Naive thymus-derived CD4-positive, alpha-beta T cell (primary cell): ENCODE results near the gene GRWD1. TPM values are rescaled to one million over a fixed set of nuclear protein-coding genes. Genes with fewer than 3 reads are reported as not detected.

Experiments
- ATAC-seq: fragments of 150-1000 bp; cut with Tn5 transposase; 2 replicates; pipeline ENCODE4 v1.10.0; 2021; ENCODE audit warnings: mild to moderate bottlenecking, moderate library complexity
- CTCF ChIA-PET: fragments of 350-600 bp; sonication (Branson Sonifier 250); formaldehyde crosslinking; loops from one replicate; lab custom pipeline; 2021; ENCODE audit warnings: antibody characterized with exemption; lab: Charles Lee
- POLR2A ChIA-PET: fragments of 350-600 bp; sonication (Branson Sonifier 250); formaldehyde crosslinking; loops from one replicate; lab custom pipeline; 2021; ENCODE audit warnings: antibody characterized with exemption, inconsistent platforms; lab: Charles Lee
- DNase-seq, 9 donors: peaks; one replicate each; pipeline versions ENCODE4 v3.0.0 to v3.0.0-alpha.2; 2020 to 2022; ENCODE audit warnings: mixed read lengths in 1 of 9
- H3K27ac ChIP-seq: one replicate; pipeline ENCODE4 v1.7.0; 2013; ENCODE audit warnings: mild to moderate bottlenecking, low read depth, low read length, moderate library complexity
- H3K27me3 ChIP-seq, 2 donors: one replicate each; pipeline ENCODE4 v1.7.0; 2013; ENCODE audit warnings: low read length in 2 of 2, mild to moderate bottlenecking in 2 of 2, moderate library complexity in 2 of 2; ENCODE audit not compliant: control insufficient read depth in 2 of 2, insufficient read depth in 2 of 2
- H3K36me3 ChIP-seq, 3 experiments: 1 replicate in 2 of 3; 2 replicates in 1 of 3; pipeline ENCODE4 v1.7.0; 2013; ENCODE audit warnings: low read length in 3 of 3, mild to moderate bottlenecking in 3 of 3, moderate library complexity in 1 of 3; ENCODE audit not compliant: insufficient read depth in 3 of 3, control insufficient read depth in 2 of 3
- H3K4me1 ChIP-seq, 2 donors: one replicate each; pipeline ENCODE4 v1.7.0; 2013; ENCODE audit warnings: low read length in 2 of 2, mild to moderate bottlenecking in 2 of 2, moderate library complexity in 1 of 2; ENCODE audit not compliant: control insufficient read depth in 2 of 2, insufficient read depth in 2 of 2
- H3K4me3 ChIP-seq: 2 replicates; pipeline ENCODE4 v1.7.0; 2013; ENCODE audit warnings: mild to moderate bottlenecking, low read length
- H3K9me3 ChIP-seq, 3 experiments: 1 replicate in 2 of 3; 2 replicates in 1 of 3; pipeline ENCODE4 v1.7.0; 2013; ENCODE audit warnings: low read length in 3 of 3; ENCODE audit not compliant: control insufficient read depth in 2 of 3
- H3K27ac Mint-ChIP-seq, 9 donors: one replicate each; pipeline ENCODE4 v1.8.0; 2020 to 2022; ENCODE audit warnings: mixed read lengths in 9 of 9, mild to moderate bottlenecking in 8 of 9, moderate library complexity in 5 of 9, inconsistent platforms in 2 of 9
- H3K27me3 Mint-ChIP-seq, 5 donors: one replicate each; pipeline ENCODE4 v1.8.0; 2021 to 2022; ENCODE audit warnings: mixed read lengths in 5 of 5, mild to moderate bottlenecking in 1 of 5
- H3K36me3 Mint-ChIP-seq, 5 donors: one replicate each; pipeline ENCODE4 v1.8.0; 2020 to 2022; ENCODE audit warnings: mixed read lengths in 5 of 5, mild to moderate bottlenecking in 3 of 5, inconsistent platforms in 1 of 5
- H3K4me1 Mint-ChIP-seq, 7 donors: one replicate each; pipeline ENCODE4 v1.8.0; 2020 to 2022; ENCODE audit warnings: mixed read lengths in 7 of 7, mild to moderate bottlenecking in 3 of 7, inconsistent platforms in 1 of 7
- H3K4me3 Mint-ChIP-seq, 10 donors: one replicate each; pipeline ENCODE4 v1.8.0; 2020 to 2022; ENCODE audit warnings: mild to moderate bottlenecking in 10 of 10, mixed read lengths in 10 of 10, moderate library complexity in 6 of 10, inconsistent platforms in 2 of 10
- H3K9me3 Mint-ChIP-seq, 11 donors: one replicate each; pipeline ENCODE4 v1.8.0; 2020 to 2022; ENCODE audit warnings: mixed read lengths in 11 of 11, mild to moderate bottlenecking in 4 of 11, inconsistent platforms in 1 of 11, moderate library complexity in 1 of 11
- intact Hi-C, 2 donors: fragments of 100-400 bp; cut with micrococcal nuclease; formaldehyde crosslinking; loops; one replicate each; pipeline ENCODE4 v1.15.1; 2023
- polyA plus RNA-seq, 2 donors: library from polyadenylated mRNA; unstranded; fragments of 300-500 nt; fragmentation: Illumina TruSeq; gene quantifications; one replicate each; pipeline ENCODE4 v1.2.3, GENCODE V29; 2021
- total RNA-seq, 6 experiments: library from RNA in 5 of 6; stranded (reverse) in 5 of 6; gene quantifications; 1 replicate in 5 of 6; 2 replicates in 1 of 6; pipeline ENCODE4 v1.2.3 and lab custom pipeline; 2021 to 2026

The GRWD1 gene
- total and polyA plus RNA-seq, 7 experiments from 2014 or later = 26.1 to 51.6 (median 40.3) TPM

DNA sequence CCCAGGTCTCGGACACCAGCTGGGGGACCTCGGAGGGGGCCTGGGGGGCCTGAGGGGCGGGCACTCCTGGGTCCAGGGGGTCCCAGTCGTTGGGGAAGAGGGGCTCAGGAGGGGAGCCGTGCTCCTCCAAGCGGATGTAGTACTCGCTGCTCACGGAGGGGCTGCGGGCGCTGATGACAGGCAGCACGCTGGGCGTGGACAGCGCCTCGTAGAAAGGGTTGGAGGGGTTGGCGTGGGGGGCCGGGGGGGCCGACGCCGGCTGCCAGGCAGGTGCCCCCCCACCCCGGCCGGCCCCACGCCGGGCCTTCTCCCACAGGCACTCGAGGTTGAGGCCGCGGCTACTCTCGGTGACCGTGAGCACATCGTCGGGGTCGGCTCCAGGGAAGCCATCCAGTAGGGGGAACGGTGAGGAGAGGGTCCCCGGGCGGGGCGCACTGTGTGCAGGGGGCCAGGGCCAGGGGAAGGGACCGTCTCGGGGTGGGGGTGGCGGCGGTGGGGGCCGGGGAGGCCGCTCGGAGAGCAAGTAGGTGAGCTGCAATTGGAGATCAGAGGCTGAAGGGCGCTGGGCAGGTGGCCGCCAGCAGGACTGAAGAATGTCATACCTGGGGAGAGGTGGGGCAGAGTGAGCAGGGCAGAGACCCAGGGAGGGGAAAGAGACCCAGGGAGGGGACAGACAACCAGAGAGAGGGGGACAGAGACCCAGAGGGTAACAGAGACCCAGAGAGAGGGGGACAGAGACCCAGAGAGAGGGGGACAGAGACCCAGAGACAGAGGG is 53.7 kb downstream of the GRWD1 start:
- H3K4me1 ChIP-seq = peaks cover 0 to 15% of the 10 kb centered on the region in 2 donors
- H3K27me3 ChIP-seq = no peaks in the 10 kb centered on the region
- Mint-ChIP-seq H3K27ac (peak overlapping the region in 1 of 9 donors; percentile 31), H3K27me3 (peaks cover 0 to 26% (median 0%) of the 10 kb centered on the region in 5 donors), H3K4me1 (peaks cover 0 to 38% (median 30%) of the 10 kb centered on the region in 7 donors), H3K9me3 (peaks cover 0 to 2% (median 0%) of the 10 kb centered on the region in 11 donors), H3K36me3 (no peaks in the 10 kb centered on the region), H3K4me3 (peak overlapping the region in 2 of 10 donors; percentile 51 to 57)
- no peak overlapping the region for H3K4me3 ChIP-seq
- ChIA-PET CTCF (interaction anchor here (0.6 kb wide), 1 partner anchor 112 kb away, joined by 6 read pairs; no protein-coding TSS in a partner anchor), POLR2A (no interaction called here)
- H3K36me3 ChIP-seq = no peaks in the 10 kb centered on the region
- DNase-seq = no peak
- no peak overlapping the region for H3K27ac ChIP-seq
- H3K9me3 ChIP-seq = no peaks in the 10 kb centered on the region
- ATAC-seq = no peak
- intact Hi-C loops = no loop called here

DNA sequence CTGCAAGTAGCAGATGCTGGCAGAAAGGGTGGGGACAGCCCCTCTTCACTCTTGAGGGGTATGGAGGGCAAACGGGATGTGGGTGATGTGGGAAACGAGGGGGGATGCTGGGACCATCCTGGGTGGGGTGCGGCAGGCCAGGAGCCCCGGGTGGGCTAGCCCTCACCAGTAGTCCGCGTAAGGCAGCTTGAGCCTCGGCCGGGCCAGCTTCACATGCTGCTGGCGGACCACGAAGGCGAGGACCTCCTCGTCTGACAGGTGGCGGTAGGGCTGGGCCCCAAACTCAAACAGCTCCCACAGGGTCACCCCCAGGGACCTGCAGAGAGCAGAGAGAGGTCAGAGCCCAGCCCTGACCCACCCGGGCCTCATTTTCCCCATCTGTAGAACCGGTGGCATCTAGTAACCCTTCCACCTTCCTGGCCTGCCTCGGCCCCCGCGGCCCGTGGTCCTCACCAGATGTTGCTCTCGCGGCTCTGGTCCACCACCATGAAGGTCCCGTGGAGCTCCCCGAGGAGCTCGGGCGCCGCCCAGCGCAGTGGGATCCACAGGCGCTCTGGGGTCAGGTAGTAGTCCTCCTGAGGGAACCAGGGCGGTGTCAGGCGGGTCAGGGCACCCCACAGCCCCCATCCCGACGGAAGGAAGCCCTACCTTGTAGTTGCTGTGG is 55.2 kb downstream of the GRWD1 start:
- H3K9me3 Mint-ChIP-seq = peaks cover 0 to 1% (median 0%) of the 10 kb centered on the region in 11 donors
- intact Hi-C loops = no loop called here
- peak overlapping the region in 6 of 9 donors; percentile 59 to 95 (median 80) for H3K27ac Mint-ChIP-seq
- ATAC-seq (no peak), DNase-seq (no peak)
- H3K36me3 ChIP-seq = no peaks in the 10 kb centered on the region
- no peak overlapping the region for H3K27ac ChIP-seq
- H3K4me1 Mint-ChIP-seq = peaks cover 0 to 29% (median 20%) of the 10 kb centered on the region in 7 donors
- no peaks in the 10 kb centered on the region for H3K36me3 Mint-ChIP-seq
- H3K4me3 Mint-ChIP-seq = peak overlapping the region in 9 of 10 donors; percentile 70 to 86 (median 81)
- no peaks in the 10 kb centered on the region for H3K27me3 ChIP-seq
- no peaks in the 10 kb centered on the region for H3K9me3 ChIP-seq
- ChIA-PET CTCF (interaction anchor here (0.6 to 0.7 kb wide), 2 partner anchors 11 to 19 kb away, joined by 3 read pairs; no protein-coding TSS in a partner anchor), POLR2A (interaction anchor here (0.9 kb wide), 1 partner anchor 93 kb away, joined by 3 read pairs; no protein-coding TSS in a partner anchor)
- peaks cover 0 to 15% of the 10 kb centered on the region in 2 donors for H3K4me1 ChIP-seq
- peak overlapping the region; percentile 37 for H3K4me3 ChIP-seq
- peaks cover 0 to 11% (median 0%) of the 10 kb centered on the region in 5 donors for H3K27me3 Mint-ChIP-seq

DNA sequence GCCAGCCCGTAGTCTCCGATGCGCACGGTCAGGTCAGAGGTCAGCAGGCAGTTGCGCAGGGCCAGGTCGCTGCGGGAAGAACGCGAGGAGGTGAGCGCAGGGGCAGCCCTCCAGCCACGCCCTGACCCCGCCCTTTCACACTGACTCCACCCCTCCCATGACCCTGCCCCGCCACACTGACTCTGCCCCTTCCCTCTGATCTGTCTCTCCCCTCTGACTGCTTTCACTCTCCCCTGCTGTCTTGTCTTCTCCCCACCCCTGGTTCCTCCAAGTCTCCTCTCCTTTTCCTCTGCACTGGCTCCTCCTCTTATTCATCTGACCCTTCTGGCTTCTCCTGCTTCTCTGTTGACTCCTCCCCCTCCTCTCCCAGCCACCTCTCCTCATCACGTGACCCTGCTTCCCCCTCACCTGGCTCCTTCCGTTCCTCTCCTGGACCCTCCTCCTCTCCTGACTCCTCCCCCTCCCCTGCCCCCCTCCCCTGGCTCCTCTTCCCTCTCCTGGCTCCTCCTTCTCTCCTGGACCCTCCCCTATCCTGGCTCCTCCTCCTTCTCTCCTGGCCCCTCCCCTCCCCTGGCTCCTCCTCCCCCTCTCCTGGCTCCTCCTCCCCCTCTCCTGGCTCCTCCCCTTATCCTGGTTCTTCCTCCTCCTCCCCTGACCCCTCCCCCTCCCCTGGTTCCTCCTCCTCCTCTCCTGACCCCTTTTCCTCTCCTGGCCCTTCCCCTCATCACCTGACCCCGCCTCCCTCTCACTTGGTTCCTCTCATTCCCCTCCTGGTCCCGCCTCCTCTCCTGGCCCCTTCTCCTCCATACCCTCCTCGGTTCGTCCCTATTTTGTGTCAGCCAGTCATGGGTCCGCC is 55.9 kb downstream of the GRWD1 start:
- Mint-ChIP-seq H3K27me3 (peaks cover 0 to 9% (median 0%) of the 10 kb centered on the region in 5 donors), H3K9me3 (peaks cover 0 to 1% (median 0%) of the 10 kb centered on the region in 11 donors), H3K4me1 (peaks cover 0 to 29% (median 19%) of the 10 kb centered on the region in 7 donors), H3K27ac (peak overlapping the region; percentile 59 to 95 (median 84)), H3K36me3 (peaks cover 0 to 4% (median 0%) of the 10 kb centered on the region in 5 donors), H3K4me3 (peak overlapping the region; percentile 70 to 86 (median 80))
- Histone ChIP-seq H3K4me1 (peaks cover 0 to 15% of the 10 kb centered on the region in 2 donors), H3K36me3 (no peaks in the 10 kb centered on the region), H3K27ac (peak overlapping the region; percentile 60), H3K4me3 (peak overlapping the region; percentile 37), H3K9me3 (no peaks in the 10 kb centered on the region), H3K27me3 (no peaks in the 10 kb centered on the region)
- intact Hi-C loops = loop anchor here (1.0 kb wide), 2 partner anchors 8 to 9 kb away; no protein-coding TSS in a partner anchor
- CTCF ChIA-PET = interaction anchor here (0.5 to 1.2 kb wide), 5 partner anchors 9 to 106 kb away, joined by 3 to 8 read pairs (median 4); no protein-coding TSS in a partner anchor
- POLR2A ChIA-PET = interaction anchor here (0.6 to 1.2 kb wide), 6 partner anchors 9 to 919 kb away, joined by 3 to 5 read pairs (median 4); partner anchors contain the start of gene SYNGR4
- peak in 8 of 9 donors; percentile 64 to 89 (median 79) for DNase-seq
- peak; percentile 83 for ATAC-seq

DNA sequence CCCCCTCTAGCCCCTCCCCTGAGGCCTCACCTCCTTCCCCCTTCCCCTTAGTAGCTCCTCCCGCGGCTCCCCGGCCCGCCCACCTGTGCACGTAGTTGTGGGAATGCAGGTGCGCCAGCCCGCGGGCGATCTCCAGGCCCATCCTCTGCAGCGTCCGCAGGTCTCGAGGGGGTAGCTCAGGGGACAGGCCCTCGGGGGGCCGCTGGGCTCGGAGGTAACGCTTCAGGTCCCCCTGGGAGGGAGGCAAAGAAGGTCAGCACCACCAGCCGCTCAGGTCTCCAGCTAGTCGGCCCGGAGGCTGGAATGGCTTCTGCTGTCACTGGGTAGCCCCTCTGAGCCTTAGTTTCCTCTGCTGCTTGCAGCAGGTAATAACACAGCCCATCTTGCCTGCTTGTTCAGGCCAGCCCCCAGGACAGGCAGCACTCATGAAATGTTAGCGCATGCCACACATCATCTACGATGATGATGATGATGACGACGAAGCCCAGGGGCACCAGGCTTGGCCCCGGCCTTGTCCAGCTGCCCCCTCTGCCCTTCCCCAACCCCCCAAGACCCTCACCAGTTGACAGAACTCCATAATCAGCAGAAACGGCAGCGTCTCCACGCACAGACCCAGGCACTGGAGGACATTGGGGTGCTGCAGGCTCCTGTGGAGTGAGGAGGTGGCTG is 56.7 kb downstream of the GRWD1 start:
- CTCF ChIA-PET = interaction anchor here (0.5 to 1.2 kb wide), 5 partner anchors 9 to 105 kb away, joined by 3 to 8 read pairs (median 4); no protein-coding TSS in a partner anchor
- Mint-ChIP-seq H3K4me3 (peak overlapping the region in 9 of 10 donors; percentile 34 to 86 (median 79)), H3K27me3 (peaks cover 0 to 4% (median 0%) of the 10 kb centered on the region in 5 donors), H3K27ac (peak overlapping the region in 8 of 9 donors; percentile 75 to 95 (median 82)), H3K36me3 (peaks cover 0 to 4% (median 0%) of the 10 kb centered on the region in 5 donors), H3K9me3 (peaks cover 0 to 1% (median 0%) of the 10 kb centered on the region in 11 donors), H3K4me1 (peaks cover 0 to 26% (median 19%) of the 10 kb centered on the region in 7 donors)
- H3K4me3 ChIP-seq = no peak overlapping the region
- intact Hi-C loops = loop anchor here (1.0 kb wide), 2 partner anchors 8 to 9 kb away; no protein-coding TSS in a partner anchor
- no peaks in the 10 kb centered on the region for H3K27me3 ChIP-seq
- no peaks in the 10 kb centered on the region for H3K36me3 ChIP-seq
- peak; percentile 4 for ATAC-seq
- no peaks in the 10 kb centered on the region for H3K9me3 ChIP-seq
- peaks cover 0 to 15% of the 10 kb centered on the region in 2 donors for H3K4me1 ChIP-seq
- peak overlapping the region; percentile 60 for H3K27ac ChIP-seq
- peak in 3 of 9 donors; percentile 52 to 87 (median 76) for DNase-seq
- POLR2A ChIA-PET = interaction anchor here (0.6 to 1.2 kb wide), 6 partner anchors 9 to 918 kb away, joined by 3 to 5 read pairs (median 4); partner anchors contain the start of gene SYNGR4

DNA sequence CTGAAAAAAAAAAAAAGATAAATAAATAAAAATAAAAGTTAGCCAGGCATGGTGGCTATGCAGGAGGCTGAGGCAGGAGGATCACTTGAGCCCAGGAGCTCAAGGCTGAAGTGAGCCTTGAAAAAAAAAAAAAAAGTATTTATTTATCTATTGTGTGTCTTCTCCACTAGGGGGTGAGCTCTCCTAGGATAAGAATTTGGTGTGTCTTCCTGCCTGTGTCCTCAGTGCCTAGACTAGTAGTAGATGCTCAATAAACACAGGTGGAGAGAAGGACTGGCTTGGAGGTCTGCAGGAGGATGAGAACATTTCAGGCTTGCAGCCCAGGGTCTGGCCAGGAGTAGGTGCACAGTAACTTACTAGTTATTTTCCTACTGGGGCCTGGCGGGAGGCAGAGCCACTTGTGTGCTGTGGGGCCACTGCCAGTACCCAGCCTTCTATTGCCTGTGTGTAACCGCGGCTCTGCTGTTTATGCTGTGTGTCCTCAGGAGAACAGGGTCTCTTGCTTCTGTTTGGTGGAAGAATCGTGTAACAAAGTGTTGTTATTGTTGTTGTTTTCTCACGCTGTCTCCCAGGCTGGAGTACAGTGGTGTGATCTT is 60.5 kb downstream of the GRWD1 start:
- Histone ChIP-seq H3K27me3 (no peaks in the 10 kb centered on the region), H3K4me3 (no peak overlapping the region), H3K27ac (no peak overlapping the region), H3K36me3 (peaks cover 0 to 15% (median 0%) of the 10 kb centered on the region in 3 experiments), H3K9me3 (no peaks in the 10 kb centered on the region), H3K4me1 (peaks cover 9 to 18% of the 10 kb centered on the region in 2 donors)
- Mint-ChIP-seq H3K36me3 (peaks cover 0 to 8% (median 0%) of the 10 kb centered on the region in 5 donors), H3K4me3 (no peak overlapping the region), H3K27ac (no peak overlapping the region), H3K9me3 (peaks cover 0 to 1% (median 0%) of the 10 kb centered on the region in 11 donors), H3K4me1 (peaks cover 5 to 30% (median 22%) of the 10 kb centered on the region in 7 donors), H3K27me3 (peaks cover 0 to 2% (median 0%) of the 10 kb centered on the region in 5 donors)
- POLR2A ChIA-PET = interaction anchor here (0.6 to 1.9 kb wide), 7 partner anchors 13 to 118 kb away, joined by 3 to 6 read pairs (median 3); no protein-coding TSS in a partner anchor
- intact Hi-C loops = loop anchor here (1.0 kb wide), 5 partner anchors 78 to 329 kb away; no protein-coding TSS in a partner anchor
- DNase-seq (peak in 7 of 9 donors; percentile 41 to 77 (median 65)), ATAC-seq (peak; percentile 42)
- CTCF ChIA-PET = interaction anchor here (0.6 to 3.6 kb wide), 16 partner anchors 8 to 161 kb away, joined by 3 to 31 read pairs (median 3); no protein-coding TSS in a partner anchor
